CD4-positive, CD25-positive, alpha-beta regulatory T cell (primary cell): ENCODE results near the gene KCNA3. TPM values are rescaled to one million over a fixed set of nuclear protein-coding genes. Genes with fewer than 3 reads are reported as not detected.

ENCODE experiments used
- polyA plus RNA-seq, 4 donors: library from polyadenylated mRNA; unstranded; fragments of 300-500 nt; fragmentation: Illumina TruSeq; gene quantifications; one replicate each; pipeline ENCODE4 v1.2.3, GENCODE V29; 2021
- total RNA-seq: library from RNA; stranded (reverse); gene quantifications from one replicate; pipeline ENCODE4 v1.2.3, GENCODE V29; 2022

The KCNA3 gene
- total and polyA plus RNA-seq, 5 donors from 2014 or later: 61.6 to 120 (median 86.3) TPM

Other genes starting within 250 kb of the KCNA3 start
- not detected for gene PROK1, start 223.8 kb downstream of the KCNA3 start, total RNA-seq
- gene PROK1, start 223.8 kb downstream of the KCNA3 start, polyA plus RNA-seq: not detected
- not detected for gene KCNA10, start 155.8 kb downstream of the KCNA3 start, total RNA-seq
- not detected for gene KCNA10, start 155.8 kb downstream of the KCNA3 start, polyA plus RNA-seq
- 5.8 TPM for gene KCNA2, start 68.6 kb downstream of the KCNA3 start, total RNA-seq
- gene KCNA2, start 68.6 kb downstream of the KCNA3 start, polyA plus RNA-seq: 1 to 10 TPM in 1 of 4 donors, under 1 TPM in 3; 0.50 to 1.5 (median 0.62) TPM
- 397 TPM for gene CD53, start 198.2 kb upstream of the KCNA3 start, total RNA-seq
- 1,000 to 10,000 TPM; 1,052 to 1,251 (median 1,177) TPM for gene CD53, start 198.2 kb upstream of the KCNA3 start, polyA plus RNA-seq